H54 (cell line): Measurements from ENCODE around the gene MIPEP.

Experiments
- DNase-seq: peaks from one replicate; pipeline ENCODE4 v3.0.0; 2011; ENCODE audit warnings: low spot score, mixed read lengths; ENCODE audit not compliant: insufficient read length
- FAIRE-seq: peaks from 3 replicates; lab custom pipeline; 2011; peaks lifted over from hg19 to GRCh38; lab: Jason Lieb, UNC
- POLR2A ChIP-seq: IDR thresholded peaks from 2 replicates; pipeline ENCODE4 v1.6.1; 2011; ENCODE audit warnings: low read depth, mild to moderate bottlenecking, low read length

MIPEP gene

DNA sequence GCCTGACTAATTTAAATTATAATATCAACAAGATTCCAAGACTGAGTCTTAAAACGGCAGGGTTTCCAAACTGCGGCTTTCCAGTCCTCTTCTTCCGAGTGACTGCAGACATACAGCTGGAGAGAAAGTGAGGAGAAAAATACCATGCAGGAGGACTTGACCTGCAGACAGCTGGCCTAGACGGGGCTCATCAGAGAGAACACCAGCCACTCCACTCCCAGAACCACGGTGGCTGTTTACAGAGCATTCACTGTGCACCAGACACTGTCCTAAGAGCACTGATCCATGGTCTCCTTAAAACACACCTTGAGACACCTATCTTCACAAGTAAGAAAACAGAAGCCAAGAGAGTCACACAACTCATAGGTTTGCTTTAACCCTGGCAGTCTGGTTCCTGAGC, 152.7 kb downstream of the MIPEP start:
- FAIRE-seq: no peak
- no peak for TF ChIP-seq POLR2A
- DNase-seq: no peak

DNA sequence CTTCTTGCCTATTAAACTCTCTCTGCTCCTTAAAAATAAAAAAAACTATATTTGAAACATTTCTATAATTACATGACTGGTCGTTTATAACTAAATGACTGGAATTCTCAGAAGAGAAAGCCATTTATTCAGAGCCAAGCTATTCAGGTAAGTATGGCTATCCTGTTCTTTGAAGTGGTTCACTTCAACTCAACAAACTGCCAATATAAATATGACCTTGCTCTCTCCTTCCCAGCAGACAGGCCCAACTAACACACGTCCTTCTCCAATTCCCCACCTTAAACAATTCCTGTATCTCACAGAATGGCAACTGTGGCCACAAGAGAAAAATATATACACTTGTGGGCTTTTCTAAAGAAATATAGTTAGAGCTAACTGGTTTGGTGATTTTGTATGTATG, 153.9 kb downstream of the MIPEP start:
- no peak for DNase-seq
- no peak for FAIRE-seq
- TF ChIP-seq POLR2A: no peak

DNA sequence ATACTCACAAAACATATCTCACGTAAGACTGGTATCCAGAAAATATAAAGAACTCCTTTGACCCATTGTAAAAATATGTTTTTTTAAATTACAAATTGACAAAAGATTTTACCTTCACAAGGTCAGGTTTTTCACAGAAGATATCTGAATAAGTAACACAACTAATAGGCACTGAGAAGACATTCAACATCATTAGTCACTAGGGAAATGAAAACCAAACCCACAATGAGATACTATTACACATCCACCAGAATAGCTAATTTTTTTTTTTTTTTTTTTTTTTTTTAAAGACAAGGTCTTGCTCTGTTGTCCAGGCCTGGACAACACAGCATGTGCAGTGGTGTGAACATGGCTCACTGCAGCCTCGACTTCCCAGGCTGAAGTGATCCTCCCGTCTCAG, 157.5 kb downstream of the MIPEP start:
- no peak for FAIRE-seq
- TF ChIP-seq POLR2A: no peak
- no peak for DNase-seq

DNA sequence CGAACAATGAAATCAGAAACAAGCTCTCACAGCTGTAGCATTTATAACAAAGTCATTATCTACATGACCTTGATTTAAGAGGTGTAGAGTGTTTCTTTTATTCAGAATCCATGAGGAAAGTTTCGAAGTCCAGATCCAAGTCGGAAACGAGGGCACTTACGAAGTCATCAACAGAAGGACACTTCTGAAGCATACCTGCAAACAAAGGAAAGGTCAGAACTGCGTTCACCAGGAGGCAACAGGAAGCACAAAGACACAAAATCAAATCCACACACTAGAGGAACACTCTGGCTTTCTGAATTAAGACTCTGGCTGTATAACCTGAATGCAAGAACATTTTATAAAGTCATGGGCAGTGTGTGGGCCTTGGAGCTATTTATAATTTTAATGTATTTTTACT, 158.9 kb downstream of the MIPEP start:
- DNase-seq (no peak), FAIRE-seq (no peak)
- TF ChIP-seq POLR2A: no peak

DNA sequence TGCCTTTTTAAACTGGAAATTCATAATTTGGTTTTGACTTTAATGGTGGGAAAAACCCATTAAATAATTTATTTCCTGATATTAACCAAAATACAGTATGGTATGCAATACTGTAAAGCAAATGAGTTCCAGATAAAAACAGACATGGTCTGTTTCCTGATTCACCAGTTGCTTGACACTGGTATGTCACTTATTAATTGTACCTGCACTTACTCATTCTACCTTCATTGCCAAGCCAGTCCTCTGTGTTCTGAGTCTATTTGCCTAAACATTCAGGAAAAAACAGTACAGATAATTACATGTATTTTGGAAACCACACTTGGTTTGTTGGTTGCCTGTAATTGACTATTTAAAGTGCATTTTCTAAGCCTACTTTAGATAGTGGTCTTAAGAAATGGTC, 159.7 kb downstream of the MIPEP start:
- FAIRE-seq (no peak), DNase-seq (no peak)
- no peak for TF ChIP-seq POLR2A

DNA sequence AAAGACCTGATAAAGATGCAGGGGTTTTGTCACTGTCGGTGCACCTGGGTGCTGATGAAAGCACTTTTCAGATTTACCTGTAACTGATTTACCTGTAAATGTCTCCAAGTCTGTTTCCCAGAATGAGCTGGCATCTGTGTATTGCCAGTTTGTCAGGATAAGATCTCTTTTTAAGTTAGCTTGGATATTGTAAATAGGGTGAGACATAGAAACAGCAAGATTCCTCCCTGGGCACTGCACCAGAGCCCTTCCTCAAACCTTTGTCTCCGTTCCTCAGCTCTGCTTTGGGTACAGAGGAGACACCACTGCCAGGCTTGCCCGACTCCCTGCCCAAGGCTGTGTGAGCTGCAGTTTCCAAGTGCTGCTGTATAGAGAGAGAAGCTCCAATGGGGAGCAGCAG, 160.4 kb downstream of the MIPEP start:
- DNase-seq: no peak
- no peak for TF ChIP-seq POLR2A
- no peak for FAIRE-seq

DNA sequence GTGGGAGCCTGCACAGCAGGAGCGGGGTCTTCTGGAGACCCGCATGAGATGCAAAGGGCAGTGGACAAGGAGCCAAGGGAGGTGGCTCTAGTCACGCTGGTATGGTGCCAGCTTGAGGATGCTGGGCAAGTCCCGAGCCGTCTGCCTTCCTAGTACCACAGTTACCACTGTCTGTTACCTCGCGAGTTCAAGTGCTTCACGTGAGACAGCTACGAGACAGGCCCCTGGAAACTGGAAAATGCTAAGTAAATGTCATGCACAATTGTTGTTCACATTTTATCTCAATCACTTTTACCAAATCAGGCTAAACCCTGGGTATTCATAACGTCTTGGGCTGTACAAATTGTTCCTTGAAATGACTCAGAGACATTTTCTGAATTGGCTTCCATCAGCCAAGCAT, 163.3 kb downstream of the MIPEP start:
- no peak for TF ChIP-seq POLR2A
- no peak for FAIRE-seq
- DNase-seq: no peak

DNA sequence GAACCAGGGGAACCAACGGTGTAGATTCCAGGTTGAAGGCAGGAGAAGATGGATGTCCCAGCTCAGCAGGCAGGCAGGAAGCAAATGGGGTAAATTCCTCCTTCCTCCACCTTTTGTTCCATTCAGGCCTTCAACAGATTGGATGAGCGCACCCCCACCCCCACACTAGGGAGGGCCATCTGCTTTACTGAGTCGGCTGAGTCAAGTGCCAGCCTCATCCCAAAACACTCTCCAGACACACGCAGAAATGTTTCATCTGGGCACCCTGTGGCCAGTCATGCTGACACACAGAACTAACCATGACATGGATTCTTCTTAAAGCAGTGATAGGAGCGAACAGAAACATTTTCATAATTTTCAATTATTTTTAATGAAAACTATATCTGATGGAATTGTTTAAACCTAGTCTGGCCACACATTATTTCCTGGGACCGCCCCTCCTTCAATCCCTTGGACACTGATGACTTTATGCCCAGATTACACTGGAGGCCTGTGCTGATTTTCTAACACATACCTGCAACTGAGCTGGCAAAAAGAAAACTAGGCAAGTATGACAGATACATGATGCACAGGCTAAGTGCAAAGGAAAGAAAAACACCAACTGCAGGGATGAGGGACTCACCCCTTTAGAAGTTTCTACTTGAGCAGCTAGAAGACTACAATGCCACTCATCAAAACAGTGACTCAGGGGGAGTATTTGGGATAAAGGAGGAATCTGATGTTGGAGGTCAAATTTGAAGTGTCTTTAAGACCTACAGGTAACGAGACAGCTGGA, 164.8 kb downstream of the MIPEP start:
- DNase-seq (no peak), FAIRE-seq (no peak)
- no peak for TF ChIP-seq POLR2A

DNA sequence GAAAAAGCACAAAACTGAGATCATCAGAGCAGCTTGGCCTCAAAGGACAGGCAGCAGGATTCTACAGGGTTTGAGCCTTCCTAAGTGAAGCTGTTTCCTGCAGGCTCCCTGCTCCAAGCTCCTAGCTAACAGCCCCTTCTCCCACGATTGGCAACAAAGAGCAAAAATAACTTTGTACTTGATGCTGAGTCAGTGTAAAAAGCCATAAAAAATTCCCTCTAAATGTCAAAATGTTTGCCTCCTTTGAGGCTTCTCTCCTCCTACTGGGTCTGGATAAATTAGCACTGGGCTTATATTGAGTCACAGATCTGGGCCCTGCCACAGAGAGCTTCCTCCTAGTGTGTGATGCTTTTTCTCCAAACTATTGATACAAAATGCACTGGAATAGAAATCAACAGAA, 165.7 kb downstream of the MIPEP start:
- no peak for TF ChIP-seq POLR2A
- DNase-seq (no peak), FAIRE-seq (no peak)

DNA sequence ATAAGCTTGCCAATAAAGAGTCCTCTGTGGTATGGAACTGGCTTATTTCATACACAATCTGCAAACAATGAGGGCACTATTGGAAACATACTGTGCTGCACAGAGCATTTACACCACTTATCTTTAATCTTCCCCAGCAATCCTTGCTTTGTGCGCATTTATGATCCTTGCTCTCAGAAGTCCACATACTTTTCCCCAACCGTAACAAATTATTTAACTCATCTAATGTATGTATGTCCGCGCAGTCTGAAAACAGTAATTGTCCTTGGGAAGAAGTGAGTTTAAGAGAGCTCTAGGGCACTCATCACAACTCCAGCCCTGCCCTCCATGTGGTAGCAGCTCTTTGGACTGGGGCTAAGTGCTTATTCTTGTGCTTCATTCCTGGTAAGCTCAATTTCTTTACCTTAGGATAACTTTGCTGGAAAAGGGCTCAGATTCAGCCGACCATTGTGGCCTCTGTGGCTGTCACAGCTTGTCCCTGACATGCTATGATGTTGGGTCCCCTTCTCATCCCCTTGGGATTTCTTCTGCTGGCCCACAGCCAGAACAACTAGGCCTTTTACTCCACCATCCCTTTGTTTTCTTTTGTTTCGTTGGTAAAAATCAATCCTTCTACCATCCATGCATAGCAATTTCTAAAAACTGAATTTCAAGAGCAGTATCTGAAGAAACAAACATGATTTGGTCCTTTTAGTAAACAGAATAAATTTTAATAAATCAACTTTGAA, 166.3 kb downstream of the MIPEP start:
- DNase-seq (no peak), FAIRE-seq (no peak)
- no peak for TF ChIP-seq POLR2A

DNA sequence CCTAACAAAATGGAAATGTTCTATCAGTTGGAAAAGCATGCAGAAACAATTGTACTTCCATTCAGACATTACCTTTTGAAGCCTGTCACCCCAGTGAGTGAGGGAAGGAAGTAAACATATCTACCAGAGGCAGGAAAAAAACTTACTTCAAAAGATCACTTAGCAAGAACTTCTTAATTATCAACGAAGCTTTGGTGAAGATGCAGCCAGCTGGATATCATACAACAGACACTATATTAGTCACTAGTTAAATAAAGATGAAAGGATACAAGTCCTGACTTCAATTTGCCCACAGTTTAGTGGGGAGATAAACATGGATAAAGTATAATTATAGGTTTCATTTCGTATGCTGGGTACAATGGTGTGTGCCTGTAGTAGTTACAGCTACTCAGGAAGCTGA, 170.2 kb downstream of the MIPEP start:
- no peak for TF ChIP-seq POLR2A
- no peak for FAIRE-seq
- no peak for DNase-seq

DNA sequence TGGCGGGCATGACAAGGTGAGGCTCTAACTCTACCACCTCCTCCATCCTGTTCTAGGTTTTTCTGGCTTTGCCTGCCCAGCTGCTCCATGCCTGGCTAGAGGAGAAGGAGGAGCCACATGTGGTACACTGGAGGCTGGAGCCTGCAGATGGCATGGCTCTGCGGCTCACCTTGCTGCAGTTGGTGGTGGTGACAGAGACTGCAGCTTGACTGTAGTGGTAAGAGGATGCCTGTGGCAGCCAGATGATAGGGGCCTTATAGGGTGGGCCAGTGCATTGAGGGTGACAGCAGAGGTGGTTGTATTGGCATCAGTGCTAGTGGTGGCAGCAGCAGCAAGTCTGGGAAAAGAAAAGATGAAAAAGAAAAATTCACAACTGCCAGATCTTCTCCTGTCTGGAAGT, 172.8 kb downstream of the MIPEP start:
- FAIRE-seq (no peak), DNase-seq (no peak)

DNA sequence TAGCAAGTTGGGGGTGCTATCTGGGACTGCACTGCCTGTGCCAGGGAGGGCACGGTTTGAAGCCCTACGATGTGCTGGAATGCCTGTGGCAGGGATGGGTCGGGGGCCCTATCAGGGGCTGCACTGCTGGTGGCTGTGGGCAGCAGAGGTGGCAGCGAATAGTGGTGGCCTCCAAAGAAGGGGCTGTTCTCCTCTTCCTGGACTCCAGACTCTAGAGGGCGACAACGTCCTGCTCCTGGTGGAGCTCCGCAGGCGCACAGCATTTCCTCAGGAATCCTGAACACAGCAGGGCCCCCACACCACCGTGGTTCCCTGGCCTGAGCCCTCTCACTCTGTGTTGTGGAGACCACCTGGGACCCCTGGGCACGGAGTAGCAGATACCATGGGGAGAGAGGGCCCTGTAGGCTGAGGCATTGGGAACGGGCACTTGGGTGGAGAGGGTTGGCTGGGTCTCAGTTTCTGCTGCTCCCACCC, 173.4 kb downstream of the MIPEP start:
- no peak for TF ChIP-seq POLR2A
- FAIRE-seq: no peak
- DNase-seq: no peak

More for the DNA sequence above, 172.8 kb downstream of the MIPEP start:
- TF ChIP-seq POLR2A: no peak

DNA sequence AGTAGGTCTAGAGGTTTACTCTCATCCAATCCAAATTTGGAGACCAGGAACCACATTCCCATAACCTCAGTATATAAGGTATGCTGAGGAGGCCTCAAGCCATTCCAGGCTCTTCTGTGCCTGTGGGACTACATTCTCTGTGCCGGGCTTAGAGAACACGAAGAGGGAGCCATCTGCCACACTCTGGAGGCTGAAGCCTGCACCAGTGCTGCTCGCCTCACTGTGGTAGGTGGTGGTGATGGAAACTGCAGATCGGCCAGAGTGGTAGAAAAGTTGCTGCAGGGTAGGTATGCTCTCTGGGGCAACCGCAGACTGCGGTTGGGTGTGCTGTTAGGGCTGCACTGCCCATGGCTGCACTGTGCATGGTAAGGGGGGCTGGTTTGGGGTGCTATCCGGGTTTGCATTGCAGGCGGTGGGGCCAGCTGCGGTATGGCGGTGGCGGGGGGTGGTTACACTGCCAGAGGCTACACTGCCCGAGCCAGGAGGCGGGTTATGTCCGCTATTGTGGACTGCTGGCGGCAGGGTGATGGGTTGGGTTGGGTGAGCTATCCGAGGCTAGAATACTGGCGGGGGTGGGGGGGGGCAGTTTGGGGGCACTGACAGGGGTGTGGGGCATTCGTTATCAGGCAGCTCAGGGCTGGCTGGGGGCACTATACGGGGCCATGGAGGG, 174.0 kb downstream of the MIPEP start:
- FAIRE-seq (no peak), DNase-seq (no peak)
- no peak for TF ChIP-seq POLR2A
